ENCODE measurements around the gene SPECC1L. TPM values are rescaled to one million over a fixed set of nuclear protein-coding genes. Genes with fewer than 3 reads are reported as not detected.

SPECC1L gene
- total RNA-seq, 1 donor from 2014 or later: 86.2 TPM

GRCh38 chr22:24419475-24419850 is 148.8 kb downstream of the SPECC1L start:
- DNase-seq (ENCODE audit: low spot score): no peak
- ATAC-seq: no peak
- intact Hi-C loops (cut with DNase I): no loop called here

- intact Hi-C loops (cut with DNase I): loop anchor here (10.0 kb wide), 1 partner anchor 94 kb away; no protein-coding TSS in a partner anchor
- no peak for DNase-seq (ENCODE audit: low spot score)
- ATAC-seq: peak; percentile 12
Observed at GRCh38 chr22:24420072-24420976, 149.7 kb downstream of the SPECC1L start.

GRCh38 chr22:24420977-24421343 is 150.3 kb downstream of the SPECC1L start:
- intact Hi-C loops (cut with DNase I): loop anchor here (10.0 kb wide), 1 partner anchor 94 kb away; no protein-coding TSS in a partner anchor
- no peak for ATAC-seq
- no peak for DNase-seq (ENCODE audit: low spot score)

- no peak for DNase-seq (ENCODE audit: low spot score)
- ATAC-seq: no peak
- intact Hi-C loops (cut with DNase I): loop anchor here (10.0 kb wide), 1 partner anchor 93 kb away; no protein-coding TSS in a partner anchor
Observed at GRCh38 chr22:24421428-24421931, 150.8 kb downstream of the SPECC1L start.

GRCh38 chr22:24422102-24422665 is 151.6 kb downstream of the SPECC1L start:
- no peak for DNase-seq (ENCODE audit: low spot score)
- no peak for ATAC-seq
- intact Hi-C loops (cut with DNase I): loop anchor here (10.0 kb wide), 1 partner anchor 93 kb away; no protein-coding TSS in a partner anchor

- intact Hi-C loops (cut with DNase I): loop anchor here (10.0 kb wide), 1 partner anchor 91 kb away; no protein-coding TSS in a partner anchor
- peak; percentile 82 for DNase-seq (ENCODE audit: low spot score)
- peak; percentile 36 for ATAC-seq
Observed at GRCh38 chr22:24423519-24424000, 152.9 kb downstream of the SPECC1L start.

- intact Hi-C loops (cut with DNase I): loop anchor here (10.0 kb wide), 1 partner anchor 91 kb away; no protein-coding TSS in a partner anchor
- DNase-seq (ENCODE audit: low spot score) (no peak), ATAC-seq (no peak)
Observed at GRCh38 chr22:24424001-24424900, 153.6 kb downstream of the SPECC1L start.

GRCh38 chr22:24424901-24425775 is 154.5 kb downstream of the SPECC1L start:
- DNase-seq (ENCODE audit: low spot score) (no peak), ATAC-seq (no peak)
- intact Hi-C loops (cut with DNase I): loop anchor here (10.0 kb wide), 1 partner anchor 90 kb away; no protein-coding TSS in a partner anchor

GRCh38 chr22:24426436-24426835 is 155.8 kb downstream of the SPECC1L start:
- ATAC-seq (no peak), DNase-seq (ENCODE audit: low spot score) (no peak)
- intact Hi-C loops (cut with DNase I): loop anchor here (2.0 to 10.0 kb wide), 2 partner anchors 42 to 88 kb away; no protein-coding TSS in a partner anchor

GRCh38 chr22:24426851-24427499 is 156.3 kb downstream of the SPECC1L start:
- DNase-seq (ENCODE audit: low spot score) (no peak), ATAC-seq (no peak)
- intact Hi-C loops (cut with DNase I): loop anchor here (2.0 to 10.0 kb wide), 2 partner anchors 42 to 88 kb away; no protein-coding TSS in a partner anchor

- ATAC-seq (no peak), DNase-seq (ENCODE audit: low spot score) (no peak)
- intact Hi-C loops (cut with DNase I): loop anchor here (2.0 to 10.0 kb wide), 2 partner anchors 41 to 87 kb away; no protein-coding TSS in a partner anchor
Observed at GRCh38 chr22:24427500-24428164, 157.0 kb downstream of the SPECC1L start, which contains the start of gene ADORA2A. Gene ADORA2A (plus strand): TSS chr22:24427599. CDS start chr22:24433405, 5,806 bp downstream.

GRCh38 chr22:24428751-24429410 is 158.2 kb downstream of the SPECC1L start:
- ATAC-seq (no peak), DNase-seq (ENCODE audit: low spot score) (peak; percentile 49)
- intact Hi-C loops (cut with DNase I): loop anchor here (10.0 kb wide), 1 partner anchor 86 kb away; no protein-coding TSS in a partner anchor

- ATAC-seq (no peak), DNase-seq (ENCODE audit: low spot score) (peak; percentile 61)
- intact Hi-C loops (cut with DNase I): loop anchor here (10.0 kb wide), 1 partner anchor 85 kb away; no protein-coding TSS in a partner anchor
Observed at GRCh38 chr22:24429411-24430365, 159.1 kb downstream of the SPECC1L start.

- DNase-seq (ENCODE audit: low spot score) (peak; percentile 56), ATAC-seq (no peak)
Observed at GRCh38 chr22:24430431-24431308, 160.0 kb downstream of the SPECC1L start.

More at GRCh38 chr22:24430431-24431308, 160.0 kb downstream of the SPECC1L start:
- intact Hi-C loops (cut with DNase I): no loop called here

Measured in sciatic nerve (tissue), 2 donors.